ENCODE measurements around the gene DDX51.

Gene DDX51

GRCh38 chr12:132141976-132142678 lies 2.0 kb downstream of the DDX51 start:
- Histone ChIP-seq H3K4me1 (peaks cover 12% of the 10 kb centered on the region), H3K79me2 (peaks cover 11% of the 10 kb centered on the region), H3K9ac (no peak overlapping the region), H2AFZ (no peak overlapping the region), H3K9me3 (ENCODE audit: control insufficient read depth, low read length) (no peaks in the 10 kb centered on the region), H3K36me3 (ENCODE audit: control insufficient read depth, insufficient read depth, low read length) (no peaks in the 10 kb centered on the region), H3K4me2 (ENCODE audit: low read length) (no peak overlapping the region), H3K4me3 (ENCODE audit: low read depth, low read length) (no peak overlapping the region), H3K27me3 (ENCODE audit: control insufficient read depth, insufficient read depth, low read length) (no peaks in the 10 kb centered on the region), H3K27ac (no peak overlapping the region)
- TF ChIP-seq, protein P1, sequence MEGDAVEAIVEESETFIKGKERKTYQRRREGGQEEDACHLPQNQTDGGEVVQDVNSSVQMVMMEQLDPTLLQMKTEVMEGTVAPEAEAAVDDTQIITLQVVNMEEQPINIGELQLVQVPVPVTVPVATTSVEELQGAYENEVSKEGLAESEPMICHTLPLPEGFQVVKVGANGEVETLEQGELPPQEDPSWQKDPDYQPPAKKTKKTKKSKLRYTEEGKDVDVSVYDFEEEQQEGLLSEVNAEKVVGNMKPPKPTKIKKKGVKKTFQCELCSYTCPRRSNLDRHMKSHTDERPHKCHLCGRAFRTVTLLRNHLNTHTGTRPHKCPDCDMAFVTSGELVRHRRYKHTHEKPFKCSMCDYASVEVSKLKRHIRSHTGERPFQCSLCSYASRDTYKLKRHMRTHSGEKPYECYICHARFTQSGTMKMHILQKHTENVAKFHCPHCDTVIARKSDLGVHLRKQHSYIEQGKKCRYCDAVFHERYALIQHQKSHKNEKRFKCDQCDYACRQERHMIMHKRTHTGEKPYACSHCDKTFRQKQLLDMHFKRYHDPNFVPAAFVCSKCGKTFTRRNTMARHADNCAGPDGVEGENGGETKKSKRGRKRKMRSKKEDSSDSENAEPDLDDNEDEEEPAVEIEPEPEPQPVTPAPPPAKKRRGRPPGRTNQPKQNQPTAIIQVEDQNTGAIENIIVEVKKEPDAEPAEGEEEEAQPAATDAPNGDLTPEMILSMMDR (IDR thresholded peaks at IDR 0.05) = no peak

DNA sequence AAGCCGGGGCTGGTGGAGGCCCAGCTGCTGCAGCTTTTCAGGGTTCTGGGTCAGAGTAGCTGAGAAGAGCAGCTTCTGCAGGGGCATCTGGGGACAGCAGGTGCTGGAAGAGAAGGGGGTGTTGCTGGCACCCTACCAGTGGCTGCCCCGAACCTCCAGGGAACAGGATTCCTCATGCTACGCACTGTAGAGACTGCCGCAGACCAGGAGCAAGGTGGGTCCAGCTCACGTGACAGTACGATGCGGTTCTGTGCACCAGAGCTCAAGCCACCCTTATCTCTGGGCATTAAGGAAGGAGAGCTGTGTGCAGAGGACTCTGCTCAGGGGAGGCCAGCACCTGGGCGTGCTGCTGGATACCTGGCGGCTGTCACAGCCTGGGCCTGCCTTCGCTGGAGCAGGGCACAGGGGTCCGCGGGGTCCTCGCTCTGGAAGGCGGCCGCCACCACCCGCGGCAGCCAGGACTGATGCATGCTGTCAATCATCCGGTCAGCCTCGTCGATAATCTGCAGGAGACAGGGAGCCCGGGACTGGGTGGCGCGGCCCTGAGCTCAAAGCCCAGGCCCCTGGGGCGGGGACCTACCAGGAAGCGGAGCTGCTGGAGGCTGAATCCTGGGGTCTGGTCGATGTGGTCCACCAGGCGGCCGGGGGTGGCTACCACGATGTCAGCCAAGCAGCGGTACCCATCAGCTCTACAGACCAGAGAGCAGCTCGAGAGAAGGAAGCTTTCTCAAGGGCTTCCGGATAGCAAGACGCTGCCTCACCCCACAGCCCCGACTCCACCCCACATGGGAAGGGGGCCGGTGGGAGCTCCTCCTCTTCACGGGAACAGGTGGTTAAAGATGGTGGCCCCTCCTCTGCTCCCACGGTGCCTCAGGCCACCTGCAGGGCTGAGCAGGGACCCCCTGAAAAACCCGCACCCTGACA lies 2.9 kb downstream of the DDX51 start:
- no peaks in the 10 kb centered on the region for H3K9me3 ChIP-seq (ENCODE audit: control insufficient read depth, low read length)
- H3K36me3 ChIP-seq (ENCODE audit: control insufficient read depth, insufficient read depth, low read length) = no peaks in the 10 kb centered on the region
- no peak overlapping the region for H3K27ac ChIP-seq
- H3K4me1 ChIP-seq = peaks cover 12% of the 10 kb centered on the region
- H2AFZ ChIP-seq = no peak overlapping the region
- H3K9ac ChIP-seq = no peak overlapping the region
- no peaks in the 10 kb centered on the region for H3K27me3 ChIP-seq (ENCODE audit: control insufficient read depth, insufficient read depth, low read length)
- H3K79me2 ChIP-seq = peaks cover 11% of the 10 kb centered on the region
- H3K4me2 ChIP-seq (ENCODE audit: low read length) = no peak overlapping the region
- TF ChIP-seq, protein P1 (IDR thresholded peaks at IDR 0.05) = no peak
- no peak overlapping the region for H3K4me3 ChIP-seq (ENCODE audit: low read depth, low read length)

GRCh38 chr12:132140501-132140900 lies 3.6 kb downstream of the DDX51 start:
- TF ChIP-seq, protein P1 (IDR thresholded peaks at IDR 0.05) = no peak
- peaks cover 10% of the 10 kb centered on the region for H3K4me1 ChIP-seq
- H3K36me3 ChIP-seq (ENCODE audit: control insufficient read depth, insufficient read depth, low read length) = no peaks in the 10 kb centered on the region
- H3K27ac ChIP-seq = no peak overlapping the region
- no peak overlapping the region for H3K4me3 ChIP-seq (ENCODE audit: low read depth, low read length)
- H3K4me2 ChIP-seq (ENCODE audit: low read length) = no peak overlapping the region
- H2AFZ ChIP-seq = no peak overlapping the region
- no peaks in the 10 kb centered on the region for H3K27me3 ChIP-seq (ENCODE audit: control insufficient read depth, insufficient read depth, low read length)
- no peaks in the 10 kb centered on the region for H3K9me3 ChIP-seq (ENCODE audit: control insufficient read depth, low read length)
- no peak overlapping the region for H3K9ac ChIP-seq
- peaks cover 11% of the 10 kb centered on the region for H3K79me2 ChIP-seq

- TF ChIP-seq, protein P1 (IDR thresholded peaks at IDR 0.05) = no peak
- Histone ChIP-seq H3K9me3 (ENCODE audit: control insufficient read depth, low read length) (no peaks in the 10 kb centered on the region), H3K27ac (no peak overlapping the region), H2AFZ (no peak overlapping the region), H3K4me1 (peaks cover 4% of the 10 kb centered on the region), H3K27me3 (ENCODE audit: control insufficient read depth, insufficient read depth, low read length) (no peaks in the 10 kb centered on the region), H3K4me2 (ENCODE audit: low read length) (no peak overlapping the region), H3K4me3 (ENCODE audit: low read depth, low read length) (no peak overlapping the region), H3K79me2 (peaks cover 9% of the 10 kb centered on the region), H3K36me3 (ENCODE audit: control insufficient read depth, insufficient read depth, low read length) (no peaks in the 10 kb centered on the region), H3K9ac (no peak overlapping the region)
Measured at GRCh38 chr12:132139912-132140311, 4.2 kb downstream of the DDX51 start.

Measured in parathyroid adenoma (tissue), 2 donors.